Mesothelial cell of epicardium (in vitro differentiated cells): ENCODE data around the gene SLC44A2. TPM values are rescaled to one million over a fixed set of nuclear protein-coding genes. Genes with fewer than 3 reads are reported as not detected.

Source experiments
- DNase-seq, 2 experiments: peaks; one replicate each; pipeline ENCODE4 v3.0.0; 2021; ENCODE audit warnings: low spot score in 2 of 2; ENCODE audit not compliant: unreplicated experiment in 2 of 2
- H3K27ac Mint-ChIP-seq: 2 replicates; pipeline ENCODE4 v1.8.0; 2021; ENCODE audit warnings: mixed read lengths
- H3K27me3 Mint-ChIP-seq: 2 replicates; pipeline ENCODE4 v1.8.0; 2021; ENCODE audit warnings: low read depth, mixed read lengths
- H3K36me3 Mint-ChIP-seq: 2 replicates; pipeline ENCODE4 v1.8.0; 2021; ENCODE audit warnings: mixed read lengths
- H3K4me1 Mint-ChIP-seq: 2 replicates; pipeline ENCODE4 v1.8.0; 2021; ENCODE audit warnings: mixed read lengths
- H3K4me3 Mint-ChIP-seq: 2 replicates; pipeline ENCODE4 v1.8.0; 2021; ENCODE audit warnings: mild to moderate bottlenecking, moderate library complexity, mixed read lengths
- H3K9me3 Mint-ChIP-seq: 2 replicates; pipeline ENCODE4 v1.8.0; 2021; ENCODE audit warnings: mixed read lengths
- total RNA-seq: library from RNA; stranded (reverse); gene quantifications from 3 replicates; pipeline ENCODE4 v1.2.1, GENCODE V29; 2021
- TF ChIP-seq, protein P1 (sequence below): fragments of 200-600 bp; sonication (generic); IDR thresholded peaks from one replicate; pipeline ENCODE4 v1.5.0; 2021; ENCODE audit warnings: antibody characterized with exemption; ENCODE audit not compliant: unreplicated experiment

Gene SLC44A2
- total RNA-seq, 1 donor from 2014 or later: 340 TPM

DNA sequence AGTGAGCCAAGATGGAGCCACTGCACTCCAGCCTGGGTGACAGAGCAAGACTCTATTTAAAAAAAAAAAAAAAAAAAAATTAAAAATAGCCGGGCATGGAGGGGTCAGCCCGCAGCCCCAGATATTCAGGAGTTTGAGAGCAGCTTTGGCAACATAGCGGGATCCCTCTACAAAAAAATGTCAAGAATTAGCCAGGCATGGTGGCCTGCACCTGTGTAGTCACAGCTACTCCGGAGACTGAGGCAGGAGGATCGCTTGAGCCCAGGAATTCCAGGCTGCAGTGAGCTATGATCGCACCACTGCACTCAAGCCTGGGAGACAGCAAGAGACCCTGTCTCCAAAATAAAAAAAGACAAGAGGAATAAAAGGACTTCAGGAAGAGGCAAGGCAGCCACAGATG lies 39.0 kb upstream of the SLC44A2 start:
- Mint-ChIP-seq H3K27me3 (peaks cover 24% of the 10 kb centered on the region), H3K9me3 (no peaks in the 10 kb centered on the region), H3K4me1 (peaks cover 5% of the 10 kb centered on the region), H3K27ac (no peak overlapping the region), H3K36me3 (no peaks in the 10 kb centered on the region), H3K4me3 (peak overlapping the region; percentile 74)
- TF ChIP-seq, protein P1, sequence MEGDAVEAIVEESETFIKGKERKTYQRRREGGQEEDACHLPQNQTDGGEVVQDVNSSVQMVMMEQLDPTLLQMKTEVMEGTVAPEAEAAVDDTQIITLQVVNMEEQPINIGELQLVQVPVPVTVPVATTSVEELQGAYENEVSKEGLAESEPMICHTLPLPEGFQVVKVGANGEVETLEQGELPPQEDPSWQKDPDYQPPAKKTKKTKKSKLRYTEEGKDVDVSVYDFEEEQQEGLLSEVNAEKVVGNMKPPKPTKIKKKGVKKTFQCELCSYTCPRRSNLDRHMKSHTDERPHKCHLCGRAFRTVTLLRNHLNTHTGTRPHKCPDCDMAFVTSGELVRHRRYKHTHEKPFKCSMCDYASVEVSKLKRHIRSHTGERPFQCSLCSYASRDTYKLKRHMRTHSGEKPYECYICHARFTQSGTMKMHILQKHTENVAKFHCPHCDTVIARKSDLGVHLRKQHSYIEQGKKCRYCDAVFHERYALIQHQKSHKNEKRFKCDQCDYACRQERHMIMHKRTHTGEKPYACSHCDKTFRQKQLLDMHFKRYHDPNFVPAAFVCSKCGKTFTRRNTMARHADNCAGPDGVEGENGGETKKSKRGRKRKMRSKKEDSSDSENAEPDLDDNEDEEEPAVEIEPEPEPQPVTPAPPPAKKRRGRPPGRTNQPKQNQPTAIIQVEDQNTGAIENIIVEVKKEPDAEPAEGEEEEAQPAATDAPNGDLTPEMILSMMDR: no peak
- no peak for DNase-seq

- Mint-ChIP-seq H3K27ac (peak within 1 kb of the TSS; percentile 15), H3K4me3 (peak within 1 kb of the TSS; percentile 74), H3K4me1 (peaks cover 5% of the 10 kb centered on the region)
Observed at GRCh38 chr19:10587022-10587838, 38.1 kb upstream of the SLC44A2 start, which contains the start of gene AP1M2. TSS of gene AP1M2 (minus strand) at chr19:10587312. CDS start at chr19:10587231, 81 bp downstream.

DNA sequence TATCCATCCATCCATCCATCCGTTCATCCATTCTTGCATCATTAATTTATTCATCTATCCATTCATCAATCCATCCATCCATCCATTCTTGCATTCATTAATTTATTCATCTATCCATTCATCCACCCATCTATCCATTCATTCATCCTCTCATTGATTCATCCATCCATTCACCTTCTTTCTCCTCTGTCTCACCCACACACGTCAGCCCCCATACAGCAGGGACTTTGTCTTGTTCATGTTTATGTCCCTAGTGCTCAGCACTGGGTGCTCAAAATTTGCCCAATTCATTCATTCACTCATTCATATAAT lies 37.6 kb upstream of the SLC44A2 start:
- H3K4me3 Mint-ChIP-seq: peak overlapping the region; percentile 74
- H3K27ac Mint-ChIP-seq: no peak overlapping the region
- no peaks in the 10 kb centered on the region for H3K9me3 Mint-ChIP-seq
- TF ChIP-seq, protein P1: no peak
- no peak for DNase-seq
- peaks cover 24% of the 10 kb centered on the region for H3K27me3 Mint-ChIP-seq
- H3K4me1 Mint-ChIP-seq: peaks cover 5% of the 10 kb centered on the region
- H3K36me3 Mint-ChIP-seq: no peaks in the 10 kb centered on the region

More at GRCh38 chr19:10587022-10587838, 38.1 kb upstream of the SLC44A2 start, which contains the start of gene AP1M2:
- Mint-ChIP-seq H3K9me3 (no peaks in the 10 kb centered on the region), H3K36me3 (no peaks in the 10 kb centered on the region), H3K27me3 (peaks cover 24% of the 10 kb centered on the region)
- TF ChIP-seq, protein P1: no peak
- DNase-seq: no peak

DNA sequence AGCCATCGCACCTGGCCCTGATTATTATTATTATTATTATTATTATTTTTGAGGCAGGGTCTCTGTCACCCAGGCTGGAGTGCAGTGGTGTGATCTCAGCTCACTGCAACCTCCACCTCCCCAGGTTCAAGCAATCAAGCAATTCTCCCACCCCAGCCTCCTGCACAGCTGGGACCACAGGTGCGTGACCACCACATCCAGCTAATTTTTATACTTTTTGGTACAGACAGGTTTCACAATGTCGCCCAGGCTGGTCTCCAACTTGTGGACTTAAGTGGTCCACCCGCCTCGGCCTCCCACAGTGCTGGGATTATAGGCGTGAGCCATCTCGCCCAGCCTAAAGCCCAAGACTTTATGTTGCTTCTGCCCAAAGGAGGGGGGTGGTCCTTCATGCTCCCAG lies 32.2 kb upstream of the SLC44A2 start:
- H3K4me3 Mint-ChIP-seq: no peak overlapping the region
- TF ChIP-seq, protein P1: no peak
- no peaks in the 10 kb centered on the region for H3K27me3 Mint-ChIP-seq
- no peak for DNase-seq
- peaks cover 5% of the 10 kb centered on the region for H3K4me1 Mint-ChIP-seq
- H3K27ac Mint-ChIP-seq: no peak overlapping the region
- no peaks in the 10 kb centered on the region for H3K36me3 Mint-ChIP-seq
- H3K9me3 Mint-ChIP-seq: no peaks in the 10 kb centered on the region

GRCh38 chr19:10593820-10594637 lies 31.3 kb upstream of the SLC44A2 start:
- Mint-ChIP-seq H3K9me3 (no peaks in the 10 kb centered on the region), H3K27ac (no peak overlapping the region), H3K36me3 (no peaks in the 10 kb centered on the region), H3K4me3 (no peak overlapping the region), H3K4me1 (peaks cover 5% of the 10 kb centered on the region), H3K27me3 (no peaks in the 10 kb centered on the region)
- no peak for DNase-seq
- TF ChIP-seq, protein P1: no peak
